ENCODE measurements around the gene THG1L.

The THG1L gene

GRCh38 chr5:157785801-157786200 lies 54.6 kb downstream of the THG1L start:
- Histone ChIP-seq H4K20me1 (ENCODE audit: insufficient read depth, low read length, poor library complexity, severe bottlenecking) (no peaks in the 10 kb centered on the region), H3F3A (ENCODE audit: low read depth) (no peaks in the 10 kb centered on the region), H3K79me2 (ENCODE audit: insufficient read depth, low read length) (no peaks in the 10 kb centered on the region), H3K36me3 (ENCODE audit: insufficient read depth, low read length) (peaks cover 19% of the 10 kb centered on the region; the same call in 1 of the 2 replicates), H2AFZ (ENCODE audit: low read length) (no peak overlapping the region), H3K9me2 (replicated peaks; ENCODE audit: low read depth, low read length) (no peaks in the 10 kb centered on the region), H3K4me1 (ENCODE audit: insufficient read depth, low read length, poor library complexity, severe bottlenecking) (peaks cover 3% of the 10 kb centered on the region), H3K4me3 (ENCODE audit: low read length, poor library complexity, severe bottlenecking) (no peak overlapping the region), H3K27me3 (ENCODE audit: insufficient read depth, low read length, poor library complexity, severe bottlenecking) (no peaks in the 10 kb centered on the region), H3K9me3 (ENCODE audit: insufficient read depth, low read depth, low read length) (no peaks in the 10 kb centered on the region), H3K4me2 (ENCODE audit: low read depth, low read length, poor library complexity, severe bottlenecking) (no peak overlapping the region), H3K9ac (ENCODE audit: low read depth, low read length, poor library complexity, severe bottlenecking) (no peak overlapping the region)
- no peak for TF ChIP-seq EZH2phosphoT487 (IDR thresholded peaks at IDR 0.05; ENCODE audit: borderline replicate concordance)
- TF ChIP-seq, protein P1, sequence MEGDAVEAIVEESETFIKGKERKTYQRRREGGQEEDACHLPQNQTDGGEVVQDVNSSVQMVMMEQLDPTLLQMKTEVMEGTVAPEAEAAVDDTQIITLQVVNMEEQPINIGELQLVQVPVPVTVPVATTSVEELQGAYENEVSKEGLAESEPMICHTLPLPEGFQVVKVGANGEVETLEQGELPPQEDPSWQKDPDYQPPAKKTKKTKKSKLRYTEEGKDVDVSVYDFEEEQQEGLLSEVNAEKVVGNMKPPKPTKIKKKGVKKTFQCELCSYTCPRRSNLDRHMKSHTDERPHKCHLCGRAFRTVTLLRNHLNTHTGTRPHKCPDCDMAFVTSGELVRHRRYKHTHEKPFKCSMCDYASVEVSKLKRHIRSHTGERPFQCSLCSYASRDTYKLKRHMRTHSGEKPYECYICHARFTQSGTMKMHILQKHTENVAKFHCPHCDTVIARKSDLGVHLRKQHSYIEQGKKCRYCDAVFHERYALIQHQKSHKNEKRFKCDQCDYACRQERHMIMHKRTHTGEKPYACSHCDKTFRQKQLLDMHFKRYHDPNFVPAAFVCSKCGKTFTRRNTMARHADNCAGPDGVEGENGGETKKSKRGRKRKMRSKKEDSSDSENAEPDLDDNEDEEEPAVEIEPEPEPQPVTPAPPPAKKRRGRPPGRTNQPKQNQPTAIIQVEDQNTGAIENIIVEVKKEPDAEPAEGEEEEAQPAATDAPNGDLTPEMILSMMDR (conservative IDR thresholded peaks at IDR 0.05; ENCODE audit: low read length): no peak
